ENCODE data around the gene SOX8.

DNA sequence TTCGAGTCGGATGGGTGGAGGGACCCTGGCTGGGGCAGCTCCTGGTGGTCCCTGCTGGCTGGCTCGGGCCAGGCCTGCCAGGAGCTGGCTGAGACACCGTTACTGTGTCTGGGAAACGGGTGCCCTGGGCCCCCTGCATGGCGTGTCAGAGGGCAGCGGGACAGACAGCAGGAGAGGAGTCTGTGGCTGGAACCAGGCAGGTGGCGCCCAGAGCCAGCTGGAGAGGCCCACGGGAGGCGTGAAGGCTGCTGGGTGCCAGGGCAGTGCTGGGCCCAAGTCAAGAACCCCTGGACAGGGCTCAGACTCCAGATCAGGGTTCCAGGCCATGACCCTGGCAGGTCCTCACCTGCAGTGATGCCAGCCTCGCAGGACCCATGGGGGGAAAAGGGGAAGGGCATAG, 16.6 kb downstream of the SOX8 start:
- TF ChIP-seq POLR2AphosphoS5 (IDR thresholded peaks at IDR 0.05) (no peak), EP300 (conservative IDR thresholded peaks at IDR 0.05; ENCODE audit: poor library complexity, severe bottlenecking) (no peak), SMC3 (conservative IDR thresholded peaks at IDR 0.05; ENCODE audit: poor library complexity) (no peak), MXI1 (conservative IDR thresholded peaks at IDR 0.05; ENCODE audit: poor library complexity, severe bottlenecking) (no peak), TAF1 (IDR thresholded peaks at IDR 0.05; ENCODE audit: low read depth) (no peak)
- TF ChIP-seq, protein P1, sequence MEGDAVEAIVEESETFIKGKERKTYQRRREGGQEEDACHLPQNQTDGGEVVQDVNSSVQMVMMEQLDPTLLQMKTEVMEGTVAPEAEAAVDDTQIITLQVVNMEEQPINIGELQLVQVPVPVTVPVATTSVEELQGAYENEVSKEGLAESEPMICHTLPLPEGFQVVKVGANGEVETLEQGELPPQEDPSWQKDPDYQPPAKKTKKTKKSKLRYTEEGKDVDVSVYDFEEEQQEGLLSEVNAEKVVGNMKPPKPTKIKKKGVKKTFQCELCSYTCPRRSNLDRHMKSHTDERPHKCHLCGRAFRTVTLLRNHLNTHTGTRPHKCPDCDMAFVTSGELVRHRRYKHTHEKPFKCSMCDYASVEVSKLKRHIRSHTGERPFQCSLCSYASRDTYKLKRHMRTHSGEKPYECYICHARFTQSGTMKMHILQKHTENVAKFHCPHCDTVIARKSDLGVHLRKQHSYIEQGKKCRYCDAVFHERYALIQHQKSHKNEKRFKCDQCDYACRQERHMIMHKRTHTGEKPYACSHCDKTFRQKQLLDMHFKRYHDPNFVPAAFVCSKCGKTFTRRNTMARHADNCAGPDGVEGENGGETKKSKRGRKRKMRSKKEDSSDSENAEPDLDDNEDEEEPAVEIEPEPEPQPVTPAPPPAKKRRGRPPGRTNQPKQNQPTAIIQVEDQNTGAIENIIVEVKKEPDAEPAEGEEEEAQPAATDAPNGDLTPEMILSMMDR (IDR thresholded peaks at IDR 0.05; ENCODE audit: poor library complexity, severe bottlenecking): no peak
- TF ChIP-seq, protein P2, sequence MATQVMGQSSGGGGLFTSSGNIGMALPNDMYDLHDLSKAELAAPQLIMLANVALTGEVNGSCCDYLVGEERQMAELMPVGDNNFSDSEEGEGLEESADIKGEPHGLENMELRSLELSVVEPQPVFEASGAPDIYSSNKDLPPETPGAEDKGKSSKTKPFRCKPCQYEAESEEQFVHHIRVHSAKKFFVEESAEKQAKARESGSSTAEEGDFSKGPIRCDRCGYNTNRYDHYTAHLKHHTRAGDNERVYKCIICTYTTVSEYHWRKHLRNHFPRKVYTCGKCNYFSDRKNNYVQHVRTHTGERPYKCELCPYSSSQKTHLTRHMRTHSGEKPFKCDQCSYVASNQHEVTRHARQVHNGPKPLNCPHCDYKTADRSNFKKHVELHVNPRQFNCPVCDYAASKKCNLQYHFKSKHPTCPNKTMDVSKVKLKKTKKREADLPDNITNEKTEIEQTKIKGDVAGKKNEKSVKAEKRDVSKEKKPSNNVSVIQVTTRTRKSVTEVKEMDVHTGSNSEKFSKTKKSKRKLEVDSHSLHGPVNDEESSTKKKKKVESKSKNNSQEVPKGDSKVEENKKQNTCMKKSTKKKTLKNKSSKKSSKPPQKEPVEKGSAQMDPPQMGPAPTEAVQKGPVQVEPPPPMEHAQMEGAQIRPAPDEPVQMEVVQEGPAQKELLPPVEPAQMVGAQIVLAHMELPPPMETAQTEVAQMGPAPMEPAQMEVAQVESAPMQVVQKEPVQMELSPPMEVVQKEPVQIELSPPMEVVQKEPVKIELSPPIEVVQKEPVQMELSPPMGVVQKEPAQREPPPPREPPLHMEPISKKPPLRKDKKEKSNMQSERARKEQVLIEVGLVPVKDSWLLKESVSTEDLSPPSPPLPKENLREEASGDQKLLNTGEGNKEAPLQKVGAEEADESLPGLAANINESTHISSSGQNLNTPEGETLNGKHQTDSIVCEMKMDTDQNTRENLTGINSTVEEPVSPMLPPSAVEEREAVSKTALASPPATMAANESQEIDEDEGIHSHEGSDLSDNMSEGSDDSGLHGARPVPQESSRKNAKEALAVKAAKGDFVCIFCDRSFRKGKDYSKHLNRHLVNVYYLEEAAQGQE (IDR thresholded peaks at IDR 0.05; ENCODE audit: borderline replicate concordance): no peak

Data from neural cell (in vitro differentiated cells).